GM23338 (cell line): Measurements from ENCODE around the gene STAT4. TPM values are rescaled to one million over a fixed set of nuclear protein-coding genes. Genes with fewer than 3 reads are reported as not detected.

Source experiments
- ATAC-seq: fragments of 200-7000 bp; cut with Tn5 transposase; 3 replicates; pipeline ENCODE4 v1.9.1; 2020
- DNase-seq: peaks from one replicate; pipeline ENCODE4 v3.0.0-alpha.2; 2015; ENCODE audit warnings: low spot score
- H2AFZ ChIP-seq: fragments of 200-600 bp; sonication (generic); 2 replicates; pipeline ENCODE4 v1.8.0; 2016; ENCODE audit warnings: antibody characterized with exemption, mild to moderate bottlenecking, moderate library complexity
- H3F3A ChIP-seq: fragments of 200-600 bp; sonication (generic); replicated peaks from 2 replicates; pipeline ENCODE4 v1.8.0; 2017; ENCODE audit warnings: antibody characterized with exemption, mixed run types, low read depth
- H3K27ac ChIP-seq: fragments of 200-600 bp; sonication (generic); 2 replicates; pipeline ENCODE4 v1.6.1; 2016; ENCODE audit warnings: low read depth
- H3K27me3 ChIP-seq: fragments of 200-600 bp; sonication (generic); 2 replicates; pipeline ENCODE4 v1.8.0; 2016; ENCODE audit warnings: mild to moderate bottlenecking, mixed run types, moderate library complexity; ENCODE audit not compliant: insufficient read depth
- H3K36me3 ChIP-seq: fragments of 200-600 bp; sonication (generic); 2 replicates; pipeline ENCODE4 v1.8.0; 2016; ENCODE audit warnings: mild to moderate bottlenecking; ENCODE audit not compliant: insufficient read depth
- H3K4me1 ChIP-seq: fragments of 200-600 bp; sonication (generic); 2 replicates; pipeline ENCODE4 v1.8.0; 2016; ENCODE audit warnings: mild to moderate bottlenecking, moderate library complexity; ENCODE audit not compliant: insufficient read depth
- H3K4me2 ChIP-seq: fragments of 200-600 bp; sonication (generic); 2 replicates; pipeline ENCODE4 v1.7.1; 2017; ENCODE audit warnings: mixed run types
- H3K4me3 ChIP-seq: fragments of 200-600 bp; sonication (generic); 2 replicates; pipeline ENCODE4 v1.6.1; 2016; ENCODE audit warnings: mixed run types
- H3K79me2 ChIP-seq: fragments of 200-600 bp; sonication (generic); replicated peaks from 2 replicates; pipeline ENCODE4 v1.8.0; 2017; ENCODE audit warnings: mild to moderate bottlenecking; ENCODE audit not compliant: insufficient read depth
- H3K9me2 ChIP-seq: fragments of 200-600 bp; sonication (generic); 2 replicates; pipeline ENCODE4 v1.8.0; 2017; ENCODE audit not compliant: insufficient read depth
- H4K20me1 ChIP-seq: fragments of 200-600 bp; sonication (generic); replicated peaks from 2 replicates; pipeline ENCODE4 v1.8.0; 2017; ENCODE audit warnings: mild to moderate bottlenecking; ENCODE audit not compliant: insufficient read depth
- H3K27ac Mint-ChIP-seq: 2 replicates; pipeline ENCODE4 v1.8.0; 2020; ENCODE audit warnings: inconsistent platforms, mild to moderate bottlenecking, moderate library complexity, mixed read lengths
- H3K27me3 Mint-ChIP-seq: 3 replicates; pipeline ENCODE4 v1.8.0; 2022; ENCODE audit warnings: low read depth, mild to moderate bottlenecking, moderate library complexity, mixed read lengths, inconsistent platforms; ENCODE audit not compliant: insufficient read depth, poor library complexity
- H3K36me3 Mint-ChIP-seq: 3 replicates; pipeline ENCODE4 v1.8.0; 2021; ENCODE audit warnings: low read depth, mild to moderate bottlenecking, inconsistent platforms, moderate library complexity, mixed read lengths
- H3K4me1 Mint-ChIP-seq: 3 replicates; pipeline ENCODE4 v1.8.0; 2020; ENCODE audit warnings: mild to moderate bottlenecking, inconsistent platforms, mixed read lengths
- H3K4me3 Mint-ChIP-seq: 3 replicates; pipeline ENCODE4 v1.8.0; 2021; ENCODE audit warnings: moderate library complexity, mild to moderate bottlenecking, inconsistent platforms, mixed read lengths
- H3K9me3 Mint-ChIP-seq: 3 replicates; pipeline ENCODE4 v1.8.0; 2020; ENCODE audit warnings: moderate library complexity, mild to moderate bottlenecking, inconsistent platforms, mixed read lengths
- CREB1 ChIP-seq: fragments of 250-450 bp; sonication (Bioruptor Pico); IDR thresholded peaks from 2 replicates; pipeline ENCODE4 v1.5.0; 2020; ENCODE audit warnings: low read depth, mild to moderate bottlenecking, moderate library complexity
- EZH2 ChIP-seq: fragments of 200-600 bp; sonication (generic); IDR thresholded peaks from one replicate; pipeline ENCODE4 v1.8.0; 2017; ENCODE audit warnings: antibody characterized with exemption, mild to moderate bottlenecking, low read depth; ENCODE audit not compliant: unreplicated experiment
- EZH2phosphoT487 ChIP-seq: fragments of 200-600 bp; sonication (generic); IDR thresholded peaks from one replicate; pipeline ENCODE4 v1.8.1; 2018; ENCODE audit warnings: antibody characterized with exemption; ENCODE audit not compliant: unreplicated experiment
- JUNB ChIP-seq: IDR thresholded peaks from one replicate; pipeline ENCODE4 v1.6.1; 2016; ENCODE audit warnings: antibody characterized with exemption; ENCODE audit not compliant: unreplicated experiment
- NANOG ChIP-seq: IDR thresholded peaks from 2 replicates; pipeline ENCODE4 v1.6.1; 2016; ENCODE audit warnings: antibody characterized with exemption, borderline replicate concordance
- POLR2AphosphoS5 ChIP-seq: IDR thresholded peaks from 2 replicates; pipeline ENCODE4 v1.6.1; 2016; ENCODE audit warnings: antibody characterized with exemption, low read depth
- STAT1 ChIP-seq: IDR thresholded peaks from one replicate; pipeline ENCODE4 v1.6.1; 2016; ENCODE audit warnings: antibody characterized with exemption; ENCODE audit not compliant: unreplicated experiment
- ZNF114 ChIP-seq: fragments of 250-450 bp; sonication (Bioruptor Pico); IDR thresholded peaks from 2 replicates; pipeline ENCODE4 v1.5.0; 2020; ENCODE audit warnings: mild to moderate bottlenecking, moderate library complexity
- ZNF331 ChIP-seq: fragments of 250-450 bp; sonication (Bioruptor Pico); IDR thresholded peaks from 2 replicates; pipeline ENCODE4 v1.5.0; 2020; ENCODE audit warnings: low read depth, mild to moderate bottlenecking, moderate library complexity
- polyA plus RNA-seq: library from polyadenylated mRNA; unstranded; fragments of >200 nt; fragmentation: Nextera tagmentation; extraction: Ambion mirVana; gene quantifications from 2 replicates; pipeline ENCODE4 v1.2.1, GENCODE V29; 2016
- total RNA-seq: library from RNA; depleted of rRNA; stranded (reverse); fragments of >200 nt; shearing (Covaris generic); gene quantifications from 2 replicates; pipeline ENCODE4 v1.2.3, GENCODE V29; 2014
- TF ChIP-seq, protein P1 (sequence below), 2 experiments: fragments of 200-600 bp in 1 of 2; sonication (generic) in 1 of 2; conservative IDR thresholded peaks; 2 replicates each; pipeline versions ENCODE4 v1.5.1 to v1.6.1; 2016 to 2017; ENCODE audit warnings: antibody characterized with exemption in 2 of 2, low read depth in 2 of 2, mild to moderate bottlenecking in 2 of 2, moderate library complexity in 1 of 2
- TF ChIP-seq, protein P2 (sequence below): IDR thresholded peaks from one replicate; pipeline ENCODE4 v1.6.1; 2018; ENCODE audit warnings: antibody characterized with exemption; ENCODE audit not compliant: unreplicated experiment
- TF ChIP-seq, protein P3 (sequence below): IDR thresholded peaks from 2 replicates; pipeline ENCODE4 v1.6.1; 2016; ENCODE audit warnings: antibody characterized with exemption
- TF ChIP-seq, protein P4 (sequence below): fragments of 250-450 bp; sonication (Bioruptor Pico); IDR thresholded peaks from 2 replicates; pipeline ENCODE4 v1.5.0; 2020; ENCODE audit warnings: mild to moderate bottlenecking, moderate library complexity

STAT4 gene
- total and polyA plus RNA-seq, 2 experiments from 2014 or later, result 0.52 to 0.86 TPM

DNA sequence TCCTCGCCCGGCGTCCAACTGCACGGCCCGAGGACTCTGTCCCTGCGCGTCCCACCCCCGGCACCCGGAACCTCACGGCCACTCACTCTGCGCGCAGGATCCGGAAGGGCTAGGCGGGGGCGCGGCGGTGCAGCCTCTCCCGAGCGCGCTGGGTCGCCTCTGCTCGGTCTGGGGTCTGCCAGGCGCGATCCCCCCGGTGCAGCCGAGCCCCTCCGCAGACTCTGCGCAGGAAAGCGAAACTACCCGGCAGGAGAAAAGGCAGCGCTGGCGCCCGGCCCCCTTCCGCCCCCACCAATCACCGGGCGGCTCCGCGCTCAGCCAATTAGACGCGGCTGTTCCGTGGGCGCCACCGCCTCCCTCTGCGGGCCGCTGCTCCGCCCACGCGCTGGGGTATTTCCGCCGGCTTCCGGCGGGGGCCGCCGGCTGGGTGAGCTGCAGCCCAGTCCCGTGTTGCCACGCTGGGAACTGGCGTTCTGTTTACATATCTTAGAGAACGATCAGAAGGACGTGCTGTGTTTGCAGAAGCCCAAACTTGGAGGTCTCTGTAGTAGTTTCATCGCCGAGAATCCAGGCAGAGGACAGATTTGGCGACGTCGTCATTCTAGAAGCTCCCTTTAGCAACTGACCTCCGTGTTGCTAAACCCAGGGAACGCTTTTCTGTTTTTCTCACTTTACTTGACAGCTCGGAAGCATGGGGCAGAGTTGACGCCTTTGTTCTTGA lies 136.7 kb downstream of the STAT4 start, which contains the start of gene STAT1:
TSS of gene STAT1 (minus strand) at position 240 of the 721 bp plus-strand sequence. CDS start 4,168 bp downstream, outside the sequence.
- Histone ChIP-seq H3K4me2 (peak within 1 kb of the TSS; percentile 85), H4K20me1 (no peaks in the 10 kb centered on the region; the same call in none of the 2 replicates), H2AFZ (peak within 1 kb of the TSS; percentile 79), H3K36me3 (0 out of 2 replicates have a peak, but pooled peaks cover 2% of the 10 kb centered on the region), H3K9me2 (no peaks in the 10 kb centered on the region; the same call in 1 of the 2 replicates), H3F3A (peaks cover 5% of the 10 kb centered on the region; the same call in 1 of the 2 replicates), H3K4me3 (peak within 1 kb of the TSS; percentile 74), H3K79me2 (peaks cover 19% of the 10 kb centered on the region), H3K27me3 (peaks cover 34% of the 10 kb centered on the region), H3K4me1 (peaks cover 16% of the 10 kb centered on the region), H3K27ac (peak within 1 kb of the TSS; percentile 63)
- TF ChIP-seq, protein P1, sequence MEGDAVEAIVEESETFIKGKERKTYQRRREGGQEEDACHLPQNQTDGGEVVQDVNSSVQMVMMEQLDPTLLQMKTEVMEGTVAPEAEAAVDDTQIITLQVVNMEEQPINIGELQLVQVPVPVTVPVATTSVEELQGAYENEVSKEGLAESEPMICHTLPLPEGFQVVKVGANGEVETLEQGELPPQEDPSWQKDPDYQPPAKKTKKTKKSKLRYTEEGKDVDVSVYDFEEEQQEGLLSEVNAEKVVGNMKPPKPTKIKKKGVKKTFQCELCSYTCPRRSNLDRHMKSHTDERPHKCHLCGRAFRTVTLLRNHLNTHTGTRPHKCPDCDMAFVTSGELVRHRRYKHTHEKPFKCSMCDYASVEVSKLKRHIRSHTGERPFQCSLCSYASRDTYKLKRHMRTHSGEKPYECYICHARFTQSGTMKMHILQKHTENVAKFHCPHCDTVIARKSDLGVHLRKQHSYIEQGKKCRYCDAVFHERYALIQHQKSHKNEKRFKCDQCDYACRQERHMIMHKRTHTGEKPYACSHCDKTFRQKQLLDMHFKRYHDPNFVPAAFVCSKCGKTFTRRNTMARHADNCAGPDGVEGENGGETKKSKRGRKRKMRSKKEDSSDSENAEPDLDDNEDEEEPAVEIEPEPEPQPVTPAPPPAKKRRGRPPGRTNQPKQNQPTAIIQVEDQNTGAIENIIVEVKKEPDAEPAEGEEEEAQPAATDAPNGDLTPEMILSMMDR (conservative IDR thresholded peaks at IDR 0.05; ENCODE audit: low read depth in 2 of 2), result no peak
- TF ChIP-seq, protein P2, sequence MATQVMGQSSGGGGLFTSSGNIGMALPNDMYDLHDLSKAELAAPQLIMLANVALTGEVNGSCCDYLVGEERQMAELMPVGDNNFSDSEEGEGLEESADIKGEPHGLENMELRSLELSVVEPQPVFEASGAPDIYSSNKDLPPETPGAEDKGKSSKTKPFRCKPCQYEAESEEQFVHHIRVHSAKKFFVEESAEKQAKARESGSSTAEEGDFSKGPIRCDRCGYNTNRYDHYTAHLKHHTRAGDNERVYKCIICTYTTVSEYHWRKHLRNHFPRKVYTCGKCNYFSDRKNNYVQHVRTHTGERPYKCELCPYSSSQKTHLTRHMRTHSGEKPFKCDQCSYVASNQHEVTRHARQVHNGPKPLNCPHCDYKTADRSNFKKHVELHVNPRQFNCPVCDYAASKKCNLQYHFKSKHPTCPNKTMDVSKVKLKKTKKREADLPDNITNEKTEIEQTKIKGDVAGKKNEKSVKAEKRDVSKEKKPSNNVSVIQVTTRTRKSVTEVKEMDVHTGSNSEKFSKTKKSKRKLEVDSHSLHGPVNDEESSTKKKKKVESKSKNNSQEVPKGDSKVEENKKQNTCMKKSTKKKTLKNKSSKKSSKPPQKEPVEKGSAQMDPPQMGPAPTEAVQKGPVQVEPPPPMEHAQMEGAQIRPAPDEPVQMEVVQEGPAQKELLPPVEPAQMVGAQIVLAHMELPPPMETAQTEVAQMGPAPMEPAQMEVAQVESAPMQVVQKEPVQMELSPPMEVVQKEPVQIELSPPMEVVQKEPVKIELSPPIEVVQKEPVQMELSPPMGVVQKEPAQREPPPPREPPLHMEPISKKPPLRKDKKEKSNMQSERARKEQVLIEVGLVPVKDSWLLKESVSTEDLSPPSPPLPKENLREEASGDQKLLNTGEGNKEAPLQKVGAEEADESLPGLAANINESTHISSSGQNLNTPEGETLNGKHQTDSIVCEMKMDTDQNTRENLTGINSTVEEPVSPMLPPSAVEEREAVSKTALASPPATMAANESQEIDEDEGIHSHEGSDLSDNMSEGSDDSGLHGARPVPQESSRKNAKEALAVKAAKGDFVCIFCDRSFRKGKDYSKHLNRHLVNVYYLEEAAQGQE, result no peak
- TF ChIP-seq, protein P3, sequence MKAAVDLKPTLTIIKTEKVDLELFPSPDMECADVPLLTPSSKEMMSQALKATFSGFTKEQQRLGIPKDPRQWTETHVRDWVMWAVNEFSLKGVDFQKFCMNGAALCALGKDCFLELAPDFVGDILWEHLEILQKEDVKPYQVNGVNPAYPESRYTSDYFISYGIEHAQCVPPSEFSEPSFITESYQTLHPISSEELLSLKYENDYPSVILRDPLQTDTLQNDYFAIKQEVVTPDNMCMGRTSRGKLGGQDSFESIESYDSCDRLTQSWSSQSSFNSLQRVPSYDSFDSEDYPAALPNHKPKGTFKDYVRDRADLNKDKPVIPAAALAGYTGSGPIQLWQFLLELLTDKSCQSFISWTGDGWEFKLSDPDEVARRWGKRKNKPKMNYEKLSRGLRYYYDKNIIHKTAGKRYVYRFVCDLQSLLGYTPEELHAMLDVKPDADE, result peak; percentile 84
- TF ChIP-seq NANOG (no peak), EZH2phosphoT487 (no peak), POLR2AphosphoS5 (peak; percentile 98), STAT1 (no peak), JUNB (no peak), ZNF114 (no peak), ZNF331 (CRISPR knock-in tag) (no peak), EZH2 (no peak), CREB1 (CRISPR knock-in tag) (peak; percentile 83)
- TF ChIP-seq, protein P4, sequence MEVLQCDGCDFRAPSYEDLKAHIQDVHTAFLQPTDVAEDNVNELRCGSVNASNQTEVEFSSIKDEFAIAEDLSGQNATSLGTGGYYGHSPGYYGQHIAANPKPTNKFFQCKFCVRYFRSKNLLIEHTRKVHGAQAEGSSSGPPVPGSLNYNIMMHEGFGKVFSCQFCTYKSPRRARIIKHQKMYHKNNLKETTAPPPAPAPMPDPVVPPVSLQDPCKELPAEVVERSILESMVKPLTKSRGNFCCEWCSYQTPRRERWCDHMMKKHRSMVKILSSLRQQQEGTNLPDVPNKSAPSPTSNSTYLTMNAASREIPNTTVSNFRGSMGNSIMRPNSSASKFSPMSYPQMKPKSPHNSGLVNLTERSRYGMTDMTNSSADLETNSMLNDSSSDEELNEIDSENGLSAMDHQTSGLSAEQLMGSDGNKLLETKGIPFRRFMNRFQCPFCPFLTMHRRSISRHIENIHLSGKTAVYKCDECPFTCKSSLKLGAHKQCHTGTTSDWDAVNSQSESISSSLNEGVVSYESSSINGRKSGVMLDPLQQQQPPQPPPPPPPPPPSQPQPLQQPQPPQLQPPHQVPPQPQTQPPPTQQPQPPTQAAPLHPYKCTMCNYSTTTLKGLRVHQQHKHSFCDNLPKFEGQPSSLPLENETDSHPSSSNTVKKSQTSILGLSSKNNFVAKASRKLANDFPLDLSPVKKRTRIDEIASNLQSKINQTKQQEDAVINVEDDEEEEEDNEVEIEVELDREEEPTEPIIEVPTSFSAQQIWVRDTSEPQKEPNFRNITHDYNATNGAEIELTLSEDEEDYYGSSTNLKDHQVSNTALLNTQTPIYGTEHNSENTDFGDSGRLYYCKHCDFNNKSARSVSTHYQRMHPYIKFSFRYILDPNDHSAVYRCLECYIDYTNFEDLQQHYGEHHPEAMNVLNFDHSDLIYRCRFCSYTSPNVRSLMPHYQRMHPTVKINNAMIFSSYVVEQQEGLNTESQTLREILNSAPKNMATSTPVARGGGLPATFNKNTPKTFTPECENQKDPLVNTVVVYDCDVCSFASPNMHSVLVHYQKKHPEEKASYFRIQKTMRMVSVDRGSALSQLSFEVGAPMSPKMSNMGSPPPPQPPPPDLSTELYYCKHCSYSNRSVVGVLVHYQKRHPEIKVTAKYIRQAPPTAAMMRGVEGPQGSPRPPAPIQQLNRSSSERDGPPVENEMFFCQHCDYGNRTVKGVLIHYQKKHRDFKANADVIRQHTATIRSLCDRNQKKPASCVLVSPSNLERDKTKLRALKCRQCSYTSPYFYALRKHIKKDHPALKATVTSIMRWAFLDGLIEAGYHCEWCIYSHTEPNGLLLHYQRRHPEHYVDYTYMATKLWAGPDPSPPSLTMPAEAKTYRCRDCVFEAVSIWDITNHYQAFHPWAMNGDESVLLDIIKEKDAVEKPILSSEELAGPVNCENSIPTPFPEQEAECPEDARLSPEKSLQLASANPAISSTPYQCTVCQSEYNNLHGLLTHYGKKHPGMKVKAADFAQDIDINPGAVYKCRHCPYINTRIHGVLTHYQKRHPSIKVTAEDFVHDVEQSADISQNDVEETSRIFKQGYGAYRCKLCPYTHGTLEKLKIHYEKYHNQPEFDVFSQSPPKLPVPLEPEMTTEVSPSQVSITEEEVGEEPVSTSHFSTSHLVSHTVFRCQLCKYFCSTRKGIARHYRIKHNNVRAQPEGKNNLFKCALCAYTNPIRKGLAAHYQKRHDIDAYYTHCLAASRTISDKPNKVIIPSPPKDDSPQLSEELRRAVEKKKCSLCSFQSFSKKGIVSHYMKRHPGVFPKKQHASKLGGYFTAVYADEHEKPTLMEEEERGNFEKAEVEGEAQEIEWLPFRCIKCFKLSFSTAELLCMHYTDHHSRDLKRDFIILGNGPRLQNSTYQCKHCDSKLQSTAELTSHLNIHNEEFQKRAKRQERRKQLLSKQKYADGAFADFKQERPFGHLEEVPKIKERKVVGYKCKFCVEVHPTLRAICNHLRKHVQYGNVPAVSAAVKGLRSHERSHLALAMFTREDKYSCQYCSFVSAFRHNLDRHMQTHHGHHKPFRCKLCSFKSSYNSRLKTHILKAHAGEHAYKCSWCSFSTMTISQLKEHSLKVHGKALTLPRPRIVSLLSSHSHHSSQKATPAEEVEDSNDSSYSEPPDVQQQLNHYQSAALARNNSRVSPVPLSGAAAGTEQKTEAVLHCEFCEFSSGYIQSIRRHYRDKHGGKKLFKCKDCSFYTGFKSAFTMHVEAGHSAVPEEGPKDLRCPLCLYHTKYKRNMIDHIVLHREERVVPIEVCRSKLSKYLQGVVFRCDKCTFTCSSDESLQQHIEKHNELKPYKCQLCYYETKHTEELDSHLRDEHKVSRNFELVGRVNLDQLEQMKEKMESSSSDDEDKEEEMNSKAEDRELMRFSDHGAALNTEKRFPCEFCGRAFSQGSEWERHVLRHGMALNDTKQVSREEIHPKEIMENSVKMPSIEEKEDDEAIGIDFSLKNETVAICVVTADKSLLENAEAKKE (CRISPR knock-in tag), result no peak
- Mint-ChIP-seq H3K27me3 (no peaks in the 10 kb centered on the region), H3K27ac (no peak within 1 kb of the TSS), H3K9me3 (no peaks in the 10 kb centered on the region), H3K4me1 (no peaks in the 10 kb centered on the region), H3K4me3 (no peak within 1 kb of the TSS), H3K36me3 (no peaks in the 10 kb centered on the region)
- DNase-seq (peak; percentile 94), ATAC-seq (peak; percentile 97)
